ENCODE results near the gene TMC7. TPM values are rescaled to one million over a fixed set of nuclear protein-coding genes. Genes with fewer than 3 reads are reported as not detected.

TMC7 gene
- total RNA-seq, 4 donors from 2014 or later: 0.11 to 0.94 (median 0.50) TPM; not detected in 1

GRCh38 chr16:19062706-19063105 is 79.0 kb downstream of the TMC7 start:
- intact Hi-C loops (cut with DNase I): no loop called here
- peak overlapping the region in 1 of 3 donors; percentile 3 for H3K27ac ChIP-seq

GRCh38 chr16:19066988-19067348 is 83.2 kb downstream of the TMC7 start:
- peak in 1 of 2 donors; percentile 15 for DNase-seq
- H3K27ac ChIP-seq: peak overlapping the region; percentile 98 to 100 (median 100)

More at GRCh38 chr16:19062706-19063105, 79.0 kb downstream of the TMC7 start:
- no peaks in the 10 kb centered on the region for H3K27me3 ChIP-seq
- no peak overlapping the region for H3K4me3 ChIP-seq (replicated peaks in 1 of 3)
- peaks cover 4% of the 10 kb centered on the region in 2 donors for H3K4me1 ChIP-seq
- no peak for DNase-seq
- H3K9me3 ChIP-seq: no peaks in the 10 kb centered on the region
- TF ChIP-seq CTCF (IDR thresholded peaks at IDR 0.05) (no peak), POLR2A (IDR thresholded peaks at IDR 0.05) (no peak)
- H3K36me3 ChIP-seq: no peaks in the 10 kb centered on the region
- 73 to 75% methylated on average over 4 of the region's 4 CpGs for WGBS, 2 donors

GRCh38 chr16:19067349-19068236 is 83.9 kb downstream of the TMC7 start, which contains the start of gene COQ7:
COQ7 (plus strand) TSS chr16:19067614; CDS start chr16:19067665, 51 bp downstream.
- no peaks in the 10 kb centered on the region for H3K36me3 ChIP-seq
- WGBS, 2 donors: 0 to 1% methylated on average over 59 to 65 of the region's 68 CpGs
- no peaks in the 10 kb centered on the region for H3K9me3 ChIP-seq
- intact Hi-C loops (cut with DNase I): no loop called here
- H3K4me1 ChIP-seq: peaks cover 9 to 14% of the 10 kb centered on the region in 2 donors
- no peaks in the 10 kb centered on the region for H3K27me3 ChIP-seq
- DNase-seq: peak; percentile 99
- H3K27ac ChIP-seq: peak within 1 kb of the TSS; percentile 98 to 100 (median 100)
- peak within 1 kb of the TSS; percentile 65 to 100 (median 76) for H3K4me3 ChIP-seq (replicated peaks in 1 of 3)
- TF ChIP-seq POLR2A (IDR thresholded peaks at IDR 0.05): peak in 1 of 2 donors; percentile 46
- no peak for TF ChIP-seq CTCF (IDR thresholded peaks at IDR 0.05)

More at GRCh38 chr16:19066988-19067348, 83.2 kb downstream of the TMC7 start:
- Histone ChIP-seq H3K27me3 (no peaks in the 10 kb centered on the region), H3K36me3 (no peaks in the 10 kb centered on the region), H3K9me3 (no peaks in the 10 kb centered on the region), H3K4me1 (peaks cover 9 to 14% of the 10 kb centered on the region in 2 donors), H3K4me3 (replicated peaks in 1 of 3) (peak overlapping the region in 1 of 3 donors; percentile 100)
- intact Hi-C loops (cut with DNase I): no loop called here
- 59 to 60% methylated on average over 9 of the region's 9 CpGs for WGBS, 2 donors
- TF ChIP-seq POLR2A (IDR thresholded peaks at IDR 0.05) (no peak), CTCF (IDR thresholded peaks at IDR 0.05) (no peak)

GRCh38 chr16:19068237-19068815 is 84.6 kb downstream of the TMC7 start:
- H3K27me3 ChIP-seq: no peaks in the 10 kb centered on the region
- peaks cover 9 to 14% of the 10 kb centered on the region in 2 donors for H3K4me1 ChIP-seq
- no peak for DNase-seq
- no peaks in the 10 kb centered on the region for H3K36me3 ChIP-seq
- peak overlapping the region; percentile 98 to 100 (median 100) for H3K27ac ChIP-seq
- H3K9me3 ChIP-seq: no peaks in the 10 kb centered on the region
- 51 to 53% methylated on average over 19 of the region's 19 CpGs for WGBS, 2 donors
- TF ChIP-seq POLR2A (IDR thresholded peaks at IDR 0.05): no peak
- no peak for TF ChIP-seq CTCF (IDR thresholded peaks at IDR 0.05)
- intact Hi-C loops (cut with DNase I): no loop called here
- H3K4me3 ChIP-seq (replicated peaks in 1 of 3): peak overlapping the region; percentile 65 to 100 (median 76)
